HepG2 (cell line): Measurements from ENCODE around the gene NFS1. TPM values are rescaled to one million over a fixed set of nuclear protein-coding genes. Genes with fewer than 3 reads are reported as not detected.

Experiments used
- BHLHE40 ChIP-seq: IDR thresholded peaks from 2 replicates; pipeline ENCODE4 v1.6.1; 2011; ENCODE audit warnings: low read length, improper control_type of control experiment
- HMG20A ChIP-seq: IDR thresholded peaks from 2 replicates; pipeline ENCODE4 v1.6.1; 2016; ENCODE audit warnings: borderline replicate concordance
- HNRNPUL1 ChIP-seq: fragments of 200-400 bp; formaldehyde crosslinking; IDR thresholded peaks from 2 replicates; pipeline ENCODE4 v1.6.1; 2017; ENCODE audit warnings: low read depth, mild to moderate bottlenecking, low read length, moderate library complexity
- KDM6A ChIP-seq: IDR thresholded peaks from 2 replicates; pipeline ENCODE4 v1.6.1; 2016; ENCODE audit warnings: low read depth
- MLLT10 ChIP-seq: sonication (generic); formaldehyde crosslinking; IDR thresholded peaks from 2 replicates; pipeline ENCODE4 v1.4.0; 2020; ENCODE audit warnings: missing genetic modification reagents
- TCF7 ChIP-seq: sonication (generic); IDR thresholded peaks from 2 replicates; pipeline ENCODE4 v1.6.1; 2016; ENCODE audit warnings: antibody characterized with exemption, low read depth
- ZKSCAN8 ChIP-seq: IDR thresholded peaks from 2 replicates; pipeline ENCODE4 v1.6.1; 2016; ENCODE audit warnings: borderline replicate concordance, missing genetic modification reagents, missing compliant biosample characterization
- polyA plus RNA-seq, 8 experiments: library from polyadenylated mRNA; depleted of rRNA in 3 of 8; stranded (reverse) in 7 of 8; unstranded in 1 of 8; fragments of >200 nt; fragmentation: Illumina TruSeq in 4 of 8; extraction: Trizol in 4 of 8; gene quantifications; 2 replicates each; pipeline versions ENCODE4 v1.2.1 to v1.2.3, GENCODE V29; 2011 to 2016; ENCODE audit warnings: low read depth in 4 of 8, missing spikeins in 1 of 8, mixed read lengths in 1 of 8; ENCODE audit not compliant: insufficient read depth in 1 of 8
- total RNA-seq, 5 experiments: library from RNA; depleted of rRNA; stranded (reverse); fragments of >200 nt; fragmentation: Illumina TruSeq; extraction: Trizol; gene quantifications; 2 replicates each; pipeline ENCODE4 v1.2.3, GENCODE V29; 2016; ENCODE audit warnings: low read depth in 1 of 5
- TF ChIP-seq, protein P1 (sequence below): sonication (generic); formaldehyde crosslinking; conservative IDR thresholded peaks from 2 replicates; pipeline ENCODE4 v1.5.0; 2020; ENCODE audit warnings: missing genetic modification reagents
- TF ChIP-seq, protein P2 (sequence below): sonication (generic); formaldehyde crosslinking; IDR thresholded peaks from 2 replicates; pipeline ENCODE4 v1.4.0; 2020; ENCODE audit warnings: mild to moderate bottlenecking, missing genetic modification reagents, borderline replicate concordance
- TF ChIP-seq, protein P3 (sequence below): sonication (generic); formaldehyde crosslinking; IDR thresholded peaks from 2 replicates; pipeline ENCODE4 v1.4.0; 2020; ENCODE audit warnings: missing genetic modification reagents
- TF ChIP-seq, protein P4 (sequence below), 2 experiments: sonication (generic) in 1 of 2; formaldehyde crosslinking in 1 of 2; IDR thresholded peaks; 2 replicates each; pipeline versions ENCODE4 v1.4.0 to v1.6.1; 2016 to 2020; ENCODE audit warnings: borderline replicate concordance in 1 of 2, low read depth in 1 of 2, mild to moderate bottlenecking in 1 of 2, missing genetic modification reagents in 1 of 2
- TF ChIP-seq, protein P5 (sequence below): IDR thresholded peaks from 2 replicates; pipeline ENCODE4 v1.6.1; 2016; ENCODE audit warnings: missing compliant biosample characterization, missing genetic modification reagents, borderline replicate concordance

The NFS1 gene
- total and polyA plus RNA-seq, 2 of the 13 experiments (the other 11 are each of a cell fraction or from before 2014, with no cell fraction given): 65.9 to 88.1 TPM

DNA sequence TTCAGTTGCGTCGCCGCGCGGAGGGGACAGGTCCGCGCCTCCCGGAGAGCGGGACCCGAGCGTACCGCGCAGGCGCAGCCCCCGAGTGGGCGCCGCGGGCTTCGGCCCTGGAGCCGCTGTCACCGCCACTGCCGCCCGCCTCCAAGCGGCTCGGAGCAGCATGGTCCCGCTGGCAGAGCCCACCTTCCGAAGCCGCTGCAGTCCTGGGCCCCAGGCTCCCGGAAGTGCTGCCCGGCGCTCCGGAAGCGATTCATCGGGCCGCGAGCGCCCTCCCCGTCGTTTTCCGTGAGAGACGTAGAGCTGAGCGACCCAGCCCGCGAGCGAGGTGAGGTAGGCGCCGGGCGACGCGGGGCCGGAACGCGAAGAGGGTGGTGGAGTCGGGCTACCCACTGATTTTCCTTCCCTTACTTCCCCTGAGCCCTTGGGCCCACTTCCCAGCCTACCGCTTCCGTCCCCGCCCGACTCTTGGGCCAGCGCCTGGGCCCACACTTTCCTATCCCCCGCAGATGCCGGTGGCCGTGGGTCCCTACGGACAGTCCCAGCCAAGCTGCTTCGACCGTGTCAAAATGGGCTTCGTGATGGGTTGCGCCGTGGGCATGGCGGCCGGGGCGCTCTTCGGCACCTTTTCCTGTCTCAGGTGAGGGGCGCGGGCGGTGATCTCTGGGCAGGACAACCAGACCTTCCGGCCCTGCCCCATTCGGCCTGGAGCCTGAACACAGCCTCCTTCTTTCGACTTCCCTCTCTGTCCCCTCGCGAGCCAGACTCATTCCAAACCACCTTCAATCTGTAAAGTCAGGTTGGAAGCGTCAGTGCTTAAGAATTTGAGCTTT, at the start of gene NFS1, which contains the start of gene ROMO1 (continued):
- TF ChIP-seq, protein P1, sequence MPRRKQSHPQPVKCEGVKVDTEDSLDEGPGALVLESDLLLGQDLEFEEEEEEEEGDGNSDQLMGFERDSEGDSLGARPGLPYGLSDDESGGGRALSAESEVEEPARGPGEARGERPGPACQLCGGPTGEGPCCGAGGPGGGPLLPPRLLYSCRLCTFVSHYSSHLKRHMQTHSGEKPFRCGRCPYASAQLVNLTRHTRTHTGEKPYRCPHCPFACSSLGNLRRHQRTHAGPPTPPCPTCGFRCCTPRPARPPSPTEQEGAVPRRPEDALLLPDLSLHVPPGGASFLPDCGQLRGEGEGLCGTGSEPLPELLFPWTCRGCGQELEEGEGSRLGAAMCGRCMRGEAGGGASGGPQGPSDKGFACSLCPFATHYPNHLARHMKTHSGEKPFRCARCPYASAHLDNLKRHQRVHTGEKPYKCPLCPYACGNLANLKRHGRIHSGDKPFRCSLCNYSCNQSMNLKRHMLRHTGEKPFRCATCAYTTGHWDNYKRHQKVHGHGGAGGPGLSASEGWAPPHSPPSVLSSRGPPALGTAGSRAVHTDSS (CRISPR knock-in tag): peak; percentile 75
- TF ChIP-seq MLLT10 (CRISPR knock-in tag) (peak; percentile 87; the same call in 1 of the 2 replicates), BHLHE40 (no peak; the same call in none of the 2 replicates), HNRNPUL1 (peak; percentile 89), HMG20A (CRISPR knock-in tag) (peak; percentile 8; the same call in 1 of the 2 replicates), KDM6A (CRISPR knock-in tag) (peak; percentile 28; the same call in 1 of the 2 replicates), TCF7 (no peak), ZKSCAN8 (CRISPR knock-in tag) (peak; percentile 88)
- TF ChIP-seq, protein P2, sequence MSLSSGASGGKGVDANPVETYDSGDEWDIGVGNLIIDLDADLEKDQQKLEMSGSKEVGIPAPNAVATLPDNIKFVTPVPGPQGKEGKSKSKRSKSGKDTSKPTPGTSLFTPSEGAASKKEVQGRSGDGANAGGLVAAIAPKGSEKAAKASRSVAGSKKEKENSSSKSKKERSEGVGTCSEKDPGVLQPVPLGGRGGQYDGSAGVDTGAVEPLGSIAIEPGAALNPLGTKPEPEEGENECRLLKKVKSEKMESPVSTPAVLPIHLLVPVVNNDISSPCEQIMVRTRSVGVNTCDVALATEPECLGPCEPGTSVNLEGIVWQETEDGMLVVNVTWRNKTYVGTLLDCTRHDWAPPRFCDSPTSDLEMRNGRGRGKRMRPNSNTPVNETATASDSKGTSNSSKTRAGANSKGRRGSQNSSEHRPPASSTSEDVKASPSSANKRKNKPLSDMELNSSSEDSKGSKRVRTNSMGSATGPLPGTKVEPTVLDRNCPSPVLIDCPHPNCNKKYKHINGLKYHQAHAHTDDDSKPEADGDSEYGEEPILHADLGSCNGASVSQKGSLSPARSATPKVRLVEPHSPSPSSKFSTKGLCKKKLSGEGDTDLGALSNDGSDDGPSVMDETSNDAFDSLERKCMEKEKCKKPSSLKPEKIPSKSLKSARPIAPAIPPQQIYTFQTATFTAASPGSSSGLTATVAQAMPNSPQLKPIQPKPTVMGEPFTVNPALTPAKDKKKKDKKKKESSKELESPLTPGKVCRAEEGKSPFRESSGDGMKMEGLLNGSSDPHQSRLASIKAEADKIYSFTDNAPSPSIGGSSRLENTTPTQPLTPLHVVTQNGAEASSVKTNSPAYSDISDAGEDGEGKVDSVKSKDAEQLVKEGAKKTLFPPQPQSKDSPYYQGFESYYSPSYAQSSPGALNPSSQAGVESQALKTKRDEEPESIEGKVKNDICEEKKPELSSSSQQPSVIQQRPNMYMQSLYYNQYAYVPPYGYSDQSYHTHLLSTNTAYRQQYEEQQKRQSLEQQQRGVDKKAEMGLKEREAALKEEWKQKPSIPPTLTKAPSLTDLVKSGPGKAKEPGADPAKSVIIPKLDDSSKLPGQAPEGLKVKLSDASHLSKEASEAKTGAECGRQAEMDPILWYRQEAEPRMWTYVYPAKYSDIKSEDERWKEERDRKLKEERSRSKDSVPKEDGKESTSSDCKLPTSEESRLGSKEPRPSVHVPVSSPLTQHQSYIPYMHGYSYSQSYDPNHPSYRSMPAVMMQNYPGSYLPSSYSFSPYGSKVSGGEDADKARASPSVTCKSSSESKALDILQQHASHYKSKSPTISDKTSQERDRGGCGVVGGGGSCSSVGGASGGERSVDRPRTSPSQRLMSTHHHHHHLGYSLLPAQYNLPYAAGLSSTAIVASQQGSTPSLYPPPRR (CRISPR knock-in tag): peak; percentile 76
- TF ChIP-seq, protein P3, sequence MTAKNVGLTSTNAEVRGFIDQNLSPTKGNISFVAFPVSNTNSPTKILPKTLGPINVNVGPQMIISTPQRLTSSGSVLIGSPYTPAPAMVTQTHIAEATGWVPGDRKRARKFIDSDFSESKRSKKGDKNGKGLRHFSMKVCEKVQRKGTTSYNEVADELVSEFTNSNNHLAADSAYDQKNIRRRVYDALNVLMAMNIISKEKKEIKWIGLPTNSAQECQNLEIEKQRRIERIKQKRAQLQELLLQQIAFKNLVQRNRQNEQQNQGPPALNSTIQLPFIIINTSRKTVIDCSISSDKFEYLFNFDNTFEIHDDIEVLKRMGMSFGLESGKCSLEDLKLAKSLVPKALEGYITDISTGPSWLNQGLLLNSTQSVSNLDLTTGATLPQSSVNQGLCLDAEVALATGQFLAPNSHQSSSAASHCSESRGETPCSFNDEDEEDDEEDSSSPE: peak; percentile 96
- TF ChIP-seq, protein P4, sequence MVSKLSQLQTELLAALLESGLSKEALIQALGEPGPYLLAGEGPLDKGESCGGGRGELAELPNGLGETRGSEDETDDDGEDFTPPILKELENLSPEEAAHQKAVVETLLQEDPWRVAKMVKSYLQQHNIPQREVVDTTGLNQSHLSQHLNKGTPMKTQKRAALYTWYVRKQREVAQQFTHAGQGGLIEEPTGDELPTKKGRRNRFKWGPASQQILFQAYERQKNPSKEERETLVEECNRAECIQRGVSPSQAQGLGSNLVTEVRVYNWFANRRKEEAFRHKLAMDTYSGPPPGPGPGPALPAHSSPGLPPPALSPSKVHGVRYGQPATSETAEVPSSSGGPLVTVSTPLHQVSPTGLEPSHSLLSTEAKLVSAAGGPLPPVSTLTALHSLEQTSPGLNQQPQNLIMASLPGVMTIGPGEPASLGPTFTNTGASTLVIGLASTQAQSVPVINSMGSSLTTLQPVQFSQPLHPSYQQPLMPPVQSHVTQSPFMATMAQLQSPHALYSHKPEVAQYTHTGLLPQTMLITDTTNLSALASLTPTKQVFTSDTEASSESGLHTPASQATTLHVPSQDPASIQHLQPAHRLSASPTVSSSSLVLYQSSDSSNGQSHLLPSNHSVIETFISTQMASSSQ (IDR thresholded peaks at IDR 0.05; ENCODE audit: low read depth): no peak
- TF ChIP-seq, protein P4 (CRISPR knock-in tag; IDR thresholded peaks at IDR 0.05; ENCODE audit: borderline replicate concordance): peak; percentile 83; the same call in 1 of the 2 replicates
- TF ChIP-seq, protein P5, sequence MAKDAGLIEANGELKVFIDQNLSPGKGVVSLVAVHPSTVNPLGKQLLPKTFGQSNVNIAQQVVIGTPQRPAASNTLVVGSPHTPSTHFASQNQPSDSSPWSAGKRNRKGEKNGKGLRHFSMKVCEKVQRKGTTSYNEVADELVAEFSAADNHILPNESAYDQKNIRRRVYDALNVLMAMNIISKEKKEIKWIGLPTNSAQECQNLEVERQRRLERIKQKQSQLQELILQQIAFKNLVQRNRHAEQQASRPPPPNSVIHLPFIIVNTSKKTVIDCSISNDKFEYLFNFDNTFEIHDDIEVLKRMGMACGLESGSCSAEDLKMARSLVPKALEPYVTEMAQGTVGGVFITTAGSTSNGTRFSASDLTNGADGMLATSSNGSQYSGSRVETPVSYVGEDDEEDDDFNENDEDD: peak; percentile 88
